Measurements from ENCODE around the gene ARHGAP22. TPM values are rescaled to one million over a fixed set of nuclear protein-coding genes. Genes with fewer than 3 reads are reported as not detected.

The ARHGAP22 gene
- total RNA-seq, 2 donors from 2014 or later: 1.8 to 5.7 TPM

DNA sequence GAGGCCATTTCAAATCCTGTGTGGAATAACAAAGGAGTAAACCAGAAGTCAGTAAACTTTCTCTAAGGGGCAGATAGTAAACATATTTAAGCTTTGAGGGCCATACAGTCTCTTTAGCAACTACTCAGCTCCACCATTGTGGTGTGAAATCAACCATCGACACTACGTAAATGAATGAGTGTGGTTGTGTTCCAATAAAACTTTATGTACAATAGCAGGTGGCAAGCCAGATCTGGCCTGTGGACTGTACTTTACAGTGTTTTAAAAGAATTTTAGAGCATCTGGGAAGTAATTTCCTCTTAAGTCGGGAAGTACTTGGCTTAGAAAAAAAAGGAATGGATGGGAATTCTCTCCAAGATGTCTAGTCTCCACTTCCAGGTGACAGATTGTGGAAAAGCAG lies 71.3 kb downstream of the ARHGAP22 start:
- Histone ChIP-seq H3K9me3 (no peaks in the 10 kb centered on the region), H3K27me3 (no peaks in the 10 kb centered on the region), H3K4me1 (no peaks in the 10 kb centered on the region), H3K27ac (no peak overlapping the region), H3K4me3 (no peak overlapping the region), H3K36me3 (no peaks in the 10 kb centered on the region)
- DNase-seq (ENCODE audit: low spot score): no peak
- TF ChIP-seq, protein P1, sequence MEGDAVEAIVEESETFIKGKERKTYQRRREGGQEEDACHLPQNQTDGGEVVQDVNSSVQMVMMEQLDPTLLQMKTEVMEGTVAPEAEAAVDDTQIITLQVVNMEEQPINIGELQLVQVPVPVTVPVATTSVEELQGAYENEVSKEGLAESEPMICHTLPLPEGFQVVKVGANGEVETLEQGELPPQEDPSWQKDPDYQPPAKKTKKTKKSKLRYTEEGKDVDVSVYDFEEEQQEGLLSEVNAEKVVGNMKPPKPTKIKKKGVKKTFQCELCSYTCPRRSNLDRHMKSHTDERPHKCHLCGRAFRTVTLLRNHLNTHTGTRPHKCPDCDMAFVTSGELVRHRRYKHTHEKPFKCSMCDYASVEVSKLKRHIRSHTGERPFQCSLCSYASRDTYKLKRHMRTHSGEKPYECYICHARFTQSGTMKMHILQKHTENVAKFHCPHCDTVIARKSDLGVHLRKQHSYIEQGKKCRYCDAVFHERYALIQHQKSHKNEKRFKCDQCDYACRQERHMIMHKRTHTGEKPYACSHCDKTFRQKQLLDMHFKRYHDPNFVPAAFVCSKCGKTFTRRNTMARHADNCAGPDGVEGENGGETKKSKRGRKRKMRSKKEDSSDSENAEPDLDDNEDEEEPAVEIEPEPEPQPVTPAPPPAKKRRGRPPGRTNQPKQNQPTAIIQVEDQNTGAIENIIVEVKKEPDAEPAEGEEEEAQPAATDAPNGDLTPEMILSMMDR (IDR thresholded peaks at IDR 0.05): no peak

DNA sequence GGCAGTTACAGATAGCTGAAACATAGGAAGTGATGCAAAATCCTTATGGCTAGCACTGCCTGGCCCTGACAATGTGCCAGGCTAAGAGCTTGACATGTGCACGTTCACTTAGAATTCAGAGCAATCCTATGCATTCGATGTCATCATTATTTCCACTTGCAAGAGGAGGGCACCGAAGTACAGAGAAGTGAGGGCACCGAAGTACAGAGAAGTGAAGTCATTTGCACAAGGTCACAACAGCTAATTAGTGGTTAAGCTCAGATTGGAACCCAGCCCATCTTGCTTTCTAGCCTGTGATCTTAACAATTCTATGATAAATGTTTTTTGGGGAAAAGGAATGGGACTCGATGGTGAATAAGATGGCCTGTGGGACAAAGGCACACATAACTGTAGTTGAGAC lies 73.4 kb downstream of the ARHGAP22 start:
- TF ChIP-seq, protein P1 (IDR thresholded peaks at IDR 0.05): no peak
- H3K4me3 ChIP-seq: no peak overlapping the region
- H3K9me3 ChIP-seq: no peaks in the 10 kb centered on the region
- H3K4me1 ChIP-seq: no peaks in the 10 kb centered on the region
- DNase-seq (ENCODE audit: low spot score): no peak
- no peaks in the 10 kb centered on the region for H3K27me3 ChIP-seq
- H3K27ac ChIP-seq: no peak overlapping the region
- no peaks in the 10 kb centered on the region for H3K36me3 ChIP-seq

DNA sequence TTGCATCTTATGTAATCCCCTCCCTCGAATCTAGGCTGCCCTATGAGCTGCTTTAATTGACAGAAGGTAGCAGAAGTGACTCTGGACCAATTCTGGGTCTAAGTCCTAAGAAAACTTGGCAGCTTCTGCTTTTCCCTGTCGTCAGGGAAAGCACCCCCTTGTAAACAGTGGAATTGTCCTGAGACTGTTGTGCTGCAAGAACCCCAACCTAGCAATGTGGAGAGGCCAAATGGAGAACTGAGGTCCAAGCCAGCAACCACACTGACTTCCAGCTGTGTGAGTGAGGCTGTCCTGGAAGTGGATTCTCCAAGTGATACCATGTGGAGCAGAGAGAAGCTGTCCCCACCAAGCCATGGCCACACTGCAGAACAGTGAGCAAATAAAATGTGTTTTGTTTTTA lies 75.5 kb downstream of the ARHGAP22 start:
- H3K4me3 ChIP-seq: no peak overlapping the region
- no peaks in the 10 kb centered on the region for H3K4me1 ChIP-seq
- H3K9me3 ChIP-seq: no peaks in the 10 kb centered on the region
- no peaks in the 10 kb centered on the region for H3K36me3 ChIP-seq
- TF ChIP-seq, protein P1 (IDR thresholded peaks at IDR 0.05): no peak
- no peak for DNase-seq (ENCODE audit: low spot score)
- H3K27me3 ChIP-seq: no peaks in the 10 kb centered on the region
- no peak overlapping the region for H3K27ac ChIP-seq

- H3K27ac ChIP-seq: no peak overlapping the region
- H3K36me3 ChIP-seq: no peaks in the 10 kb centered on the region
- H3K9me3 ChIP-seq: no peaks in the 10 kb centered on the region
- TF ChIP-seq, protein P1 (IDR thresholded peaks at IDR 0.05): no peak
- no peak for DNase-seq (ENCODE audit: low spot score)
- H3K4me3 ChIP-seq: no peak overlapping the region
- H3K27me3 ChIP-seq: no peaks in the 10 kb centered on the region
- H3K4me1 ChIP-seq: peaks cover 0 to 11% of the 10 kb centered on the region in 2 donors
Measured at GRCh38 chr10:48527756-48528155, 77.1 kb downstream of the ARHGAP22 start.

- TF ChIP-seq, protein P1 (IDR thresholded peaks at IDR 0.05): no peak
- peaks cover 0 to 12% of the 10 kb centered on the region in 2 donors for H3K4me1 ChIP-seq
- H3K4me3 ChIP-seq: no peak overlapping the region
- H3K27me3 ChIP-seq: no peaks in the 10 kb centered on the region
- DNase-seq (ENCODE audit: low spot score): no peak
- H3K36me3 ChIP-seq: no peaks in the 10 kb centered on the region
- no peaks in the 10 kb centered on the region for H3K9me3 ChIP-seq
- no peak overlapping the region for H3K27ac ChIP-seq
Measured at GRCh38 chr10:48526846-48527505, 77.9 kb downstream of the ARHGAP22 start.

Measured in right atrium auricular region (tissue), 2 donors.